Ramos (cell line): ENCODE results near the gene NSMCE1.
"Not testable (repeated sequence)": the region's sequence is repeated elsewhere in the genome, so short reads cannot be mapped to it uniquely, and the experiment has no call there.

ENCODE experiments used
- in situ Hi-C: fragments of 300-500 bp; cut with MboI; formaldehyde crosslinking; loops from one replicate; pipeline ENCODE4 v1.14.3; 2022; ENCODE audit warnings: low sequenced_read_pairs; ENCODE audit not compliant: unreplicated experiment

The NSMCE1 gene

GRCh38 chr16:27203507-27204311 lies 64.9 kb downstream of the NSMCE1 start, which contains the start of gene KDM8:
TSS of gene KDM8 (plus strand) at chr16:27203526. CDS start at chr16:27210124, 6,598 bp downstream.
- in situ Hi-C loops, result no loop called here

GRCh38 chr16:27202923-27203506 lies 65.6 kb downstream of the NSMCE1 start:
- in situ Hi-C loops, result no loop called here

- in situ Hi-C loops, result not testable (repeated sequence)
Observed at GRCh38 chr16:27200914-27201313, 67.7 kb downstream of the NSMCE1 start.

GRCh38 chr16:27199736-27200135 lies 68.8 kb downstream of the NSMCE1 start:
- in situ Hi-C loops, result no loop called here

- in situ Hi-C loops, result no loop called here
Observed at GRCh38 chr16:27199235-27199586, 69.4 kb downstream of the NSMCE1 start.

- in situ Hi-C loops, result no loop called here
Observed at GRCh38 chr16:27198451-27199234, 69.9 kb downstream of the NSMCE1 start.

GRCh38 chr16:27197004-27197403 lies 71.6 kb downstream of the NSMCE1 start:
- in situ Hi-C loops, result no loop called here

- in situ Hi-C loops, result no loop called here
Observed at GRCh38 chr16:27195941-27196595, 72.5 kb downstream of the NSMCE1 start.

GRCh38 chr16:27195076-27195741 lies 73.4 kb downstream of the NSMCE1 start:
- in situ Hi-C loops, result no loop called here

GRCh38 chr16:27193300-27193990 lies 75.1 kb downstream of the NSMCE1 start:
- in situ Hi-C loops, result no loop called here

- in situ Hi-C loops, result no loop called here
Observed at GRCh38 chr16:27191352-27191924, 77.1 kb downstream of the NSMCE1 start.

GRCh38 chr16:27190316-27190871 lies 78.2 kb downstream of the NSMCE1 start:
- in situ Hi-C loops, result no loop called here

GRCh38 chr16:27189335-27189972 lies 79.1 kb downstream of the NSMCE1 start:
- in situ Hi-C loops, result no loop called here

- in situ Hi-C loops, result no loop called here
Observed at GRCh38 chr16:27188633-27189032, 79.9 kb downstream of the NSMCE1 start.

- in situ Hi-C loops, result no loop called here
Observed at GRCh38 chr16:27185776-27186130, 82.8 kb downstream of the NSMCE1 start.

GRCh38 chr16:27182906-27183405 lies 85.6 kb downstream of the NSMCE1 start:
- in situ Hi-C loops, result no loop called here

- in situ Hi-C loops, result no loop called here
Observed at GRCh38 chr16:27181019-27181790, 87.4 kb downstream of the NSMCE1 start.
